NCI-H526 treated with DMSO at 0.1 percent for 48 hours (cell line): Measurements from ENCODE around the gene SEC61B.
"Not testable (repeated sequence)": the region's sequence is repeated elsewhere in the genome, so short reads cannot be mapped to it uniquely, and the experiment has no call there.

Experiments used
- DNase-seq: peaks from one replicate; lab custom pipeline; 2025; lab: John Stamatoyannopoulos, UW

Gene SEC61B

GRCh38 chr9:99192786-99193465 is 29.2 kb upstream of the SEC61B start:
- no peak for DNase-seq

GRCh38 chr9:99193466-99193821 is 28.6 kb upstream of the SEC61B start:
- no peak for DNase-seq

- DNase-seq = not testable (repeated sequence)
Measured at GRCh38 chr9:99196484-99196883, 25.6 kb upstream of the SEC61B start.

DNA sequence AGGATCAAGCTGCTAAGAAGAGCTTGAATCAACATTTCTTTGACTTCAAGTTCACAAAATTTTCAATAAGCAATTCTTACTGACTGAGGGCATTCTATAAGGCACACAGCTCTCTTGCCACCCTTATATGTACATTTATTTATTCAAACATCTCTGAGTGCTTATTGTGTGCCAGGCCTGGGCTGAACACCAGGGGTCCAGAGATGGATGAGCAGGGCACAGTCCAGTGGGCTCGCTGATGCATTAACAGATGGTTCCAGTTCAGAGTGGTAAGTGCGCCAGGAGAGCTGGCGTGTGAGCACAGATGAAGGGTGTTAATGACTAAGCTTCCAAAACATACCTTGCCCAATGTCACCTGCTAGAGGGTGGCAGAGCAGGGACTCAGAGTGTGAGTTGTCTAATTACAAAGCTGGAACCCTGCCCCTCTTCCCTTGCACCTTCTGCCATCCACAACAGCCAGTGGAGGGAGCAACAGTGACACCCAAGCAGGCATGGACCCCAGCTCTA is 24.9 kb upstream of the SEC61B start:
- DNase-seq = no peak

DNA sequence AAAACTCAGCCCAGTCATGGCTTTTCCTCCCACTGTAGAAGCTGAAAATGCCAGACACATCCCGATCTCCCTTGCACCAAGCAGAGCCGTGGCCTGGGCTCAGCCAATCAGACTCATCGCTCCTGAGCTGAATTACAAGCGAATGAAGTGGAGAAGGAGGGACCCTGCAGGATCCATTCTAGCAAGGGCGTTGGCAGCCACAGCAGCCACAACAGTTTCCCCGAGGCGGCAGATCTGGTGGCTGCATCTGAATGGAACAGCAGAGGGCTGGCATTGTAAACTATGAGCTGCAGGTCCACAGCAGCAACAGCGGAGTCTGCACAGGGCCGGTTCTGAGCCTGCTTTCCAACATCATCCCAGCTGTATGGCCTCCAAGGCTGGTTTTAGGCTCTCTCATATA is 24.1 kb upstream of the SEC61B start:
- DNase-seq = no peak

- DNase-seq = no peak
Measured at GRCh38 chr9:99199938-99200539, 22.0 kb upstream of the SEC61B start.

DNA sequence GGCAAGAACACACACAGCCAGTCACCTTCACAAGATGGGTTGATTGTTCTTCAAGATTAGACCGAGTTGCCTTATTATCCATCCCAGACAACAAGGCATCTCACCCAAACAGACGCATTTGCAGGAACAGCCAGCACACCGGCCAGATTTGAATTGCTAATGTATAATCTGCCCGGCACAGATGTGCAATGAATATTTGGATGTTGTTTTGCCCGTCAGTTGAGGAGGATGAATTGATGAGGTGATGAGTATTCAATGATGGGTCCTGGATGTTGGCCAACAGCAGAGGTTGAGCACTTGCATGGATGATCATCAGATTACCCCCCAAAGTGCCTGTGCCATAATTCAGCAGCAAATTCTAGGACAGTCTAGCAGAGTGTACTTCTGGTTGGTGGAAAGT is 20.5 kb upstream of the SEC61B start:
- DNase-seq = no peak

DNA sequence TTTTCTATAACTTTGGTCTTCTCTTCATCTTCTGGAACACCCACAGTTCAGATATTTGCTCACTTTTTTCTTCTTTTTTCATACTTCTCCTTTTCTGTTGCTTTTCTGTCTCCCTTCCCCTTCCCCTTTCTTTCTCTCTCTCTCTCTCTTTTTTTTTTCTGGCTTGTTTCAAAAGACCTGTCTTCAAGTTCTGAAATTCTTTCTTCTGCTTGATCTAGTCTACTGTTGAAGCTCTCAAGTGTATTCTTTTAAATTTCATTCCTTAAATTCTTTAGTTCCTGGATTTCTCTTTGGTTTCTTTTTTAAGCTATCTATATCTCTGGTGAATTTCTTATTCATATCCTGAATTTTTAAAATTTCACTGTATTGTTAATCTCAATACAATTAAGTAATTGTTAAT is 11.5 kb upstream of the SEC61B start:
- no peak for DNase-seq

- DNase-seq = no peak
Measured at GRCh38 chr9:99211746-99212145, 10.3 kb upstream of the SEC61B start.

GRCh38 chr9:99213197-99213596 is 8.9 kb upstream of the SEC61B start:
- DNase-seq = no peak

DNA sequence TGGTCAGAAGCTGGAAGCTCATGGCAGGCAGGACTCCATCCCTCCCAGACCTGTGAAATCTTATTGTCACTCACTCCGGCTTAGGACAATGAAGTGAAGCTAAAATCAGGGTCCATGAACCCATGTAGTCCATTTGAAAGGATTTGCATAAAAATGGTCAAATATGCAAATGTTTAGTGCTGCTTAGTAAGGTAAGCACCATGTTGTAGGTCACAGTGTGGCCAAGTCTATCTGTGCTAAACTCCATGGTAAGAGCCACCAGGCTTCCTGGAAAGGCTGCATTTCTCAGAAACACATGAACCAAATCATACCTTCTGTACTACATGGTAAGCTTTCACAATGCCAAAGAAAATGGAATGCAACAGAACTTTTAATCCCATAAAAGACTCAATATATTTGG is 6.0 kb upstream of the SEC61B start:
- DNase-seq = no peak

DNA sequence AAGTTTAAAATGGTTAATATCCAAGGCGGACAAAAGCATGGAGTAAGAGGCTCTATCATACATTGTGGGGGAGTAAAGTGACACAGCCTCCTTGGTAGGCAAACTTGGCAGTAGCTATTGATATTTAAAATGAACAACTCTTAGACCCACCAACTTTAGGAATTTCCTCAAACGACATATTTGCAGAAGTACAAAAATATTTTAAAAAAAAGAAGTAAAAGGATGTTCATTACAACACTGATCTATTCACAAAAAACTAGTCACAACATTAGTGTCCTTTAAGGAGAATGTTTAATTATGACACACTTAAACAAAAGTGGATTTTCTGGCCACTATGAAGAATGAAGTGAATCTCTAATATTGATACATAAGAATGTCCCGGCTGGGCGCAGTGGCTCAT is 2.1 kb upstream of the SEC61B start:
- no peak for DNase-seq

GRCh38 chr9:99221266-99221620 is 839 bp upstream of the SEC61B start:
- no peak for DNase-seq

DNA sequence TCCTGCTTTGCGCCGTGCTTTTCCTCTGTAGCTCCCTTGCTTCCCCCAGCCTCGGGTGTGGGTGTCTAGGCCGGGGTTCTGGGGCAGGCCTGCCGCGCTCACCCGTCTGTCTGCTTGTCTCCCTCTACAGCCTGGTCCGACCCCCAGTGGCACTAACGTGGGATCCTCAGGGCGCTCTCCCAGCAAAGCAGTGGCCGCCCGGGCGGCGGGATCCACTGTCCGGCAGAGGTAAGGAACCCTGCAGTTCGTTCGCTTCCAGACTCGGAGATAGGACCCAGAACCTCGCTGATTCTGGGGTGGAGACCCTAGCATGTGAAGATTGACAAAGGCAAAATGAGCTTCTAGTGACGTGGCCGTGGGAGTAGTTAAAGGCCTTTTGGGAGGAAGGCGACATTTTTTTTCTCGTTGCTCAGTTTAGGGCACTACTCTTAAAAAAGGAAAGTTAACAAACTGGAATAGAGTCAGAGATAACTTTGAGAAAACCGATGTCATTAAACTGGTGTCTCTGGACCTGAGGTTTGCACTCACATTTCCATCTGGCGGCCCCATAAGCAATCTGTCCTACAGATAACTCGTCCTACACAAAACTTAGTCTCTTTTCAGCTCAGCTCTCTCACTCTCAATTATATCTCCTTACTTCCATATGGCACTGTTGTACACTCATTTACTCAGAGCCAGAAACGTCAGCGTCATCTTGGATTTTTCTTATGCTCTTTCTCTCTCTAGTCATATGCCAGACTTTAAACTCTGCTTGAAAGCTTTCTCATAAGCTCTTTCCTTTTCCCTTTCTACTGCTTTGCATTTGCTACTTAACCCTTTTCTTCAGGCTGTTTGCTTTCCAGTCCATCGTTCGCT is 561 bp downstream of the SEC61B start:
- DNase-seq = no peak

- DNase-seq = no peak
Measured at GRCh38 chr9:99224445-99224844, 2.4 kb downstream of the SEC61B start.

GRCh38 chr9:99226054-99226453 is 4.0 kb downstream of the SEC61B start:
- no peak for DNase-seq

DNA sequence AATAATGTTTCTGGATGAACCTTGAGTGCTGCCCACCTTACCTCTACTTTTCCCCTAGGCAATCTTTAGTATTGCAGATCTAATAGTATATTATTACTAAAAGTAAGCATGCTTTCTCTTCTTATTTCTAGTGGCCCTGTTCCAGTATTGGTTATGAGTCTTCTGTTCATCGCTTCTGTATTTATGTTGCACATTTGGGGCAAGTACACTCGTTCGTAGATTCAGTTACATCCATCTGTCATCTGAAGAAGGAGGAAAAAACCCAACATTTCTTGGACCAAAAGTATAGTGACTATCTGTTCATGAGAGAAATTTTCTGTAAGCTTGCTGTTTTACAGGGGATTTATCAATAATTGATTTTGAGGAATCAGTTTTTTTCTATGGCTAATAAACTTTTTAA is 8.1 kb downstream of the SEC61B start:
- no peak for DNase-seq

DNA sequence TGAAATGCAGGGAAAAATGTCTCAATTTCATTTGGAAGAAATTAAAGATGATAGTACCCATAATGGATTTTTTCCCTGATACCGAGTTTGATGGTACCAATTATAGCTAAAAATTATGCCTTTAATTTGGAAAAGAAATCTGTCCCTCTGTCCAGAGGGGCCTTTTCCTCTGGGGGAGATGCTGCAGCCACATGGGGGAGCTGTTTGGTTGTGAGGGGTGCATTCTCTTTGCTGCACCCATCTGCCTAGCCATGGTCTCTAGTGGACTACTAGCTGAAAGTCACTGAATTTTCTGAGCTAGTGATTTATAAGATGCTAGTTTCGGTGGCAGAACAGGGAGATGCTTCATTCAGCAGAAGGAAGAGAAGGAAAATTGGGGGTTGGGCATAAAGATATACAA is 9.6 kb downstream of the SEC61B start:
- DNase-seq = no peak

- no peak for DNase-seq
Measured at GRCh38 chr9:99234618-99235017, 12.5 kb downstream of the SEC61B start.

DNA sequence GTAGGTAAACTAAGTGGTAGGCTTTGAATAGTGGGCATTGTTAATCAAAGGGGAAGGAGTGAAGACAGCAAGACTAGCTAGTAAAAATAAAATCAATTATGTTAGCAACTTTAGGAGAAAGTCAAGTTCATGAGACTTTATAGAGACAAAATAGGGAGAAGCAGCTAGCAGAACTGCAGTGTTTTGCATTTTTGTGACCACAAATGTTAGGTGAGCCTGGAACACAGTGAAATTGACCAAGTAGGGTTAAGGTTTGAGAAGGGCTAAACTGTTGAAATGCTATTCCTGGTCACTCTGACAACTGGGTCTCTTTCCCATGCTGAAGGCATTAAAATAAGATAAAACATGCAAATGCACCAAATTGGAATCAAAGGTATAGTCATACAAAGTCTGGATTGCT is 13.0 kb downstream of the SEC61B start:
- DNase-seq = no peak

GRCh38 chr9:99235926-99236634 is 14.0 kb downstream of the SEC61B start:
- DNase-seq = no peak

DNA sequence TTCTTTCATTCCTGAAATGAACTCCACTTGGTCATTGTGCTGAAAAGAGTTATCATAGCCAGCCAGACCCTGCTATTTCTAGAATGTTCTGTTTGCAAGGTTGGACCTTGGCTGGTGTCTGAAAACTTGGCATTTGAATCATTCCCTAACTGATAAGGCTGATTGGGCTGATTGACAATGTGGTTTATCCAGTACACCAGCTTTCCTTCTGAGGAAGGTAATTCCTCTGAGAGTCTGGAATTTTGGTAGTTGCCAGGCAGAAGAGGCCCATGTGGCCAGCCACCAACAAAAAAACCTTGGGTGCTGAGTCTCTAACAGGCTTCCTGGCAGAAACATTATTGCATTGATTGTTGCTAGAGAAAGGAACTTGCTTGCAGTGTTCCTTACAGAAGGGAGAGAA is 15.3 kb downstream of the SEC61B start:
- DNase-seq = no peak

- DNase-seq = not testable (repeated sequence)
Measured at GRCh38 chr9:99237849-99238248, 15.8 kb downstream of the SEC61B start.
